Measurements from ENCODE around the gene GAB3. TPM values are rescaled to one million over a fixed set of nuclear protein-coding genes. Genes with fewer than 3 reads are reported as not detected.

The GAB3 gene
- polyA plus RNA-seq, 3 donors = 6.2 to 44.0 (median 9.5) TPM

DNA sequence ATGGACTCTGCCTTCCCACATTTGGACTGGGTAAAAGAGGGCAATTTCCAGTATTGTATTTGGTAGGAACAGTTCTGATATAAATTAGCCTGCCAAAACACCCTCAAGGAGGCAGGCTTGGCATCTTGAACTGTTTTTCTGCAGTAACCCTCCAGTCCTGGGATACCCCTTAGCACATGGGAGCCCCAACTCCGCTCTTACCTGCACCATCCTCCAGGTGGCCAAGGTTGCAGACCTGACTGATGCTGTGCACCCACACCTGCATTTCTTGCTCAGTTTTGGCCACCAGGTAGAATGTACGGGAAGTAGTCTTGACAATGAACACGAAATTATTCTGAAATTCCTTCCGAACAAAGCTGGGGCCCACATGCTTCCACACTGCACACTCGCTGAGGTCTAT lies 35.1 kb downstream of the GAB3 start:
- TF ChIP-seq, protein P1, sequence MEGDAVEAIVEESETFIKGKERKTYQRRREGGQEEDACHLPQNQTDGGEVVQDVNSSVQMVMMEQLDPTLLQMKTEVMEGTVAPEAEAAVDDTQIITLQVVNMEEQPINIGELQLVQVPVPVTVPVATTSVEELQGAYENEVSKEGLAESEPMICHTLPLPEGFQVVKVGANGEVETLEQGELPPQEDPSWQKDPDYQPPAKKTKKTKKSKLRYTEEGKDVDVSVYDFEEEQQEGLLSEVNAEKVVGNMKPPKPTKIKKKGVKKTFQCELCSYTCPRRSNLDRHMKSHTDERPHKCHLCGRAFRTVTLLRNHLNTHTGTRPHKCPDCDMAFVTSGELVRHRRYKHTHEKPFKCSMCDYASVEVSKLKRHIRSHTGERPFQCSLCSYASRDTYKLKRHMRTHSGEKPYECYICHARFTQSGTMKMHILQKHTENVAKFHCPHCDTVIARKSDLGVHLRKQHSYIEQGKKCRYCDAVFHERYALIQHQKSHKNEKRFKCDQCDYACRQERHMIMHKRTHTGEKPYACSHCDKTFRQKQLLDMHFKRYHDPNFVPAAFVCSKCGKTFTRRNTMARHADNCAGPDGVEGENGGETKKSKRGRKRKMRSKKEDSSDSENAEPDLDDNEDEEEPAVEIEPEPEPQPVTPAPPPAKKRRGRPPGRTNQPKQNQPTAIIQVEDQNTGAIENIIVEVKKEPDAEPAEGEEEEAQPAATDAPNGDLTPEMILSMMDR (IDR thresholded peaks at IDR 0.05) = no peak
- H3K27me3 Mint-ChIP-seq (ENCODE audit: low read depth in 3 of 3) = peaks cover 0 to 7% (median 0%) of the 10 kb centered on the region in 3 donors
- intact Hi-C loops (cut with micrococcal nuclease) = loop anchor here in 1 of 2 donors (5.0 kb wide), 1 partner anchor 36 kb away; the partner anchor contains the start of gene GAB3
- H3K4me3 Mint-ChIP-seq = no peak overlapping the region
- peaks cover 23 to 32% of the 10 kb centered on the region in 2 donors for H3K36me3 Mint-ChIP-seq
- Histone ChIP-seq H3K4me2 (replicated peaks; ENCODE audit: extremely low read depth, low read length, poor library complexity, severe bottlenecking) (no peak overlapping the region), H3K36me3 (replicated peaks in 1 of 2; ENCODE audit: control insufficient read depth in 1 of 2, insufficient read depth in 2 of 2, low read length in 2 of 2) (peaks cover 24 to 46% of the 10 kb centered on the region in 2 donors), H3K4me3 (replicated peaks in 1 of 3; ENCODE audit: low read depth in 2 of 3, low read length in 3 of 3) (no peak overlapping the region), H3K9me3 (replicated peaks in 1 of 2; ENCODE audit: control insufficient read depth in 1 of 2, insufficient read depth in 1 of 2, low read length in 2 of 2) (no peaks in the 10 kb centered on the region), H4K20me1 (ENCODE audit: insufficient read depth, low read length) (peaks cover 20% of the 10 kb centered on the region), H3K79me2 (ENCODE audit: insufficient read depth, low read length) (peaks cover 34% of the 10 kb centered on the region), H3K9ac (ENCODE audit: insufficient read depth, low read length, poor library complexity, severe bottlenecking) (no peak overlapping the region), H3K4me1 (ENCODE audit: control insufficient read depth in 1 of 2, insufficient read depth in 2 of 2, low read length in 2 of 2) (peaks cover 70 to 74% of the 10 kb centered on the region in 2 donors), H2AFZ (ENCODE audit: insufficient read depth, low read depth, low read length, poor library complexity, severe bottlenecking) (no peak overlapping the region), H3K27me3 (ENCODE audit: control insufficient read depth in 2 of 2, insufficient read depth in 2 of 2, low read length in 2 of 2) (no peaks in the 10 kb centered on the region), H3K27ac (ENCODE audit: low read depth in 1 of 2, low read length in 2 of 2) (no peak overlapping the region)
- peaks cover 67% of the 10 kb centered on the region for H3K4me1 Mint-ChIP-seq
- DNase-seq = no peak
- H3K9me3 Mint-ChIP-seq = peaks cover 0 to 9% (median 0%) of the 10 kb centered on the region in 7 donors
- H3K27ac Mint-ChIP-seq = no peak overlapping the region
- WGBS (ENCODE audit: insufficient coverage) = 92% methylated on average over 4 of the region's 5 CpGs

DNA sequence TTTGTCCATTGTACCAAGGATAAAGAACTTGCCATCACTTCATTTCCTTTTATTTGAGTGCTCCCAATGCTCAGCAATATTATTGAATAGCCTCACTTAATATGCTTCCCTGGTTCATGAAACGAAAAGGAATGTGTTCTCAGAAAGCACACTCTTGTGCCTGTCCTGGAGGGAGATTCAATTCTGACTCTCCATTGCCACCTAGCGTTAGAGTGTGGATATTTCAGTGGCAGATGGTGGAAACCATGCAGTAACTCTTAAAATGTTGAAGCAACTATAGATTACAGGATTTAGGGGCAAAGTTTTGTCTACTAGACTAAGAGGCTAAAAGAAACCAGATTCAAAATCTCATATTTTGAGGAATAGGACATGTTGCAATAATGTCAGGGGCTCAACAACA lies 36.0 kb downstream of the GAB3 start:
- Mint-ChIP-seq H3K27me3 (ENCODE audit: low read depth in 3 of 3) (peaks cover 0 to 9% (median 0%) of the 10 kb centered on the region in 3 donors), H3K9me3 (peaks cover 0 to 9% (median 0%) of the 10 kb centered on the region in 7 donors), H3K27ac (no peak overlapping the region), H3K36me3 (peaks cover 28 to 37% of the 10 kb centered on the region in 2 donors), H3K4me3 (no peak overlapping the region), H3K4me1 (peaks cover 68% of the 10 kb centered on the region)
- 0% methylated on average over 1 of the region's 2 CpGs for WGBS (ENCODE audit: insufficient coverage)
- intact Hi-C loops (cut with micrococcal nuclease) = loop anchor here (5.0 kb wide), 2 partner anchors 32 to 37 kb away; partner anchors contain the start of gene GAB3 (in 1 of the 2)
- H3K9ac ChIP-seq (ENCODE audit: insufficient read depth, low read length, poor library complexity, severe bottlenecking) = no peak overlapping the region
- H3K4me3 ChIP-seq (replicated peaks in 1 of 3; ENCODE audit: low read depth in 2 of 3, low read length in 3 of 3) = no peak overlapping the region
- peaks cover 25% of the 10 kb centered on the region for H3K79me2 ChIP-seq (ENCODE audit: insufficient read depth, low read length)
- H4K20me1 ChIP-seq (ENCODE audit: insufficient read depth, low read length) = peaks cover 20% of the 10 kb centered on the region
- peaks cover 26 to 52% of the 10 kb centered on the region in 2 donors for H3K36me3 ChIP-seq (replicated peaks in 1 of 2; ENCODE audit: control insufficient read depth in 1 of 2, insufficient read depth in 2 of 2, low read length in 2 of 2)
- no peak overlapping the region for H2AFZ ChIP-seq (ENCODE audit: insufficient read depth, low read depth, low read length, poor library complexity, severe bottlenecking)
- no peak overlapping the region for H3K4me2 ChIP-seq (replicated peaks; ENCODE audit: extremely low read depth, low read length, poor library complexity, severe bottlenecking)
- peak in 2 of 3 donors; percentile 43 to 51 for DNase-seq
- no peaks in the 10 kb centered on the region for H3K27me3 ChIP-seq (ENCODE audit: control insufficient read depth in 2 of 2, insufficient read depth in 2 of 2, low read length in 2 of 2)
- no peaks in the 10 kb centered on the region for H3K9me3 ChIP-seq (replicated peaks in 1 of 2; ENCODE audit: control insufficient read depth in 1 of 2, insufficient read depth in 1 of 2, low read length in 2 of 2)
- peaks cover 61 to 65% of the 10 kb centered on the region in 2 donors for H3K4me1 ChIP-seq (ENCODE audit: control insufficient read depth in 1 of 2, insufficient read depth in 2 of 2, low read length in 2 of 2)
- H3K27ac ChIP-seq (ENCODE audit: low read depth in 1 of 2, low read length in 2 of 2) = no peak overlapping the region
- TF ChIP-seq, protein P1 (IDR thresholded peaks at IDR 0.05) = peak; percentile 68

Data from CD14-positive monocyte (primary cell).